Activated naive CD8-positive, alpha-beta T cell treated with anti-CD3 and anti-CD28 coated beads, Interleukin-2, amount 50 U/mL, for 16 hours (primary cell): ENCODE data around the gene MFAP4.

ENCODE experiments used
- DNase-seq: peaks from one replicate; pipeline ENCODE4 v3.0.0-alpha.2; 2020; ENCODE audit warnings: low read depth, low spot score

The MFAP4 gene

GRCh38 chr17:19348081-19348650 is 38.8 kb downstream of the MFAP4 start:
- no peak for DNase-seq

GRCh38 chr17:19347323-19348080 is 39.5 kb downstream of the MFAP4 start:
- DNase-seq: no peak

- no peak for DNase-seq
These were observed 40.4 kb downstream of the MFAP4 start for GRCh38 chr17:19346351-19347255.

DNA sequence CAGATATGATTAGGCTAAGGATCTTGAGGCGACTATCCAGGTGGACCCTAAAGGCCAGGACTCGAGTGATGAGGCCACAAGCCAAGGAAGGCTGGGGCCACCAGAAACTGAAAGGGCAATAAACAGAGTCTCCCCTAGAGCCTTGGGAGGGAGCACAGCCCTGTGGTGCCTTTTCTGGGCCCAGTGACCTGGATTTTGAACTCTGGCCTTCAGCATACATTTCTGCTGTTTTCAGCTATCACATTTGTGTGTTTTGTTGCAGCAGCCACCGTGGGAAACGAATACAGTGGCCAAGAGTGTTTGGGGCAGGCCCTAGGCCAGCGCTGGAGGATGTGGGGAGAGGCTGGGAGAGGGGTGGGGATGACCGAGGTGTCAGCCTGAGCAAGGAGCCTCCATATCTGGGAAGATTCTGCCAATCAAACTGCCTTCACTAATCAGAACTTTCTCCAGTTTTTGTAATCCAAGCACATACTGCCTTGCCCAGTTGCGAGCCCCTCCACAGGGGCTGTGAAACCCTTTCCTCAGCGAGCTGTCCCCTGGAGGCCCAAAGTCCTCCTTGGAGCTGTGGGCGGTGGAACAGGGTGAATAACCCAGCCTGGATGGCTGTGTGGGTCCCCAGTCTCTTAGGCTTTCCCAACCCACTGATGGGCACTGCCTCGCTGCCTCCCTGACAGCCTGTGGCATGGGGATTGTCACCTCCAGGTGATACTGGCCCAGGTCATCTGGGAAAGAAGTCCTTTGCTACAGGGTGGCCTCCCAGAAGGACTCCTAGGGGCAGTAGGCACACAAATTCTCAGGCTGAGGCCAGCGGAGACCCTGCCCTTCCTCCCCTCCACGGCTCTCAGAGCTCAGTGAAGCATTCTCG is 41.3 kb downstream of the MFAP4 start:
- no peak for DNase-seq

DNA sequence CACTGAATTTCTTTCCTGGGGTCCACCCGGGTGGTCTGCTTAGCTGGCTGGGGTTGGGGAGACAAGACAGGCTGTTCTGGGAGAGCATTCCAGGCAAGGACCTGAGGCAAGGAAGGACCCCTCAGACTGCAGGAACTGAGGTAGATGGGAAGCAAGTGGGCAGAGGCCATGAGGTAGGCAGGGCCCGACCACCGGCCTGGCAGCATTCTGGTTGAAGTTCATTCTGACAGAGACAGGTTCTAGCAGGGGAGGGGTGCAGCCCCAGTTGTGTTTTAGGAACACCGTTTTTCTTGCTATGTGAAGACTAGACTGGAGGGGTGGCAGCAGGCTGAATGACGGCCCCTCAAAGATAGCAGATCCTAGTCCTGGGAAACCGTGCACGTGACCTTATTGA is 41.9 kb downstream of the MFAP4 start:
- DNase-seq: no peak

GRCh38 chr17:19344311-19345066 is 42.5 kb downstream of the MFAP4 start:
- no peak for DNase-seq

GRCh38 chr17:19343671-19344151 is 43.3 kb downstream of the MFAP4 start:
- DNase-seq: no peak

- DNase-seq: no peak
These were observed 43.7 kb downstream of the MFAP4 start for GRCh38 chr17:19343256-19343630.

- no peak for DNase-seq
These were observed 44.3 kb downstream of the MFAP4 start for GRCh38 chr17:19342611-19343255.

DNA sequence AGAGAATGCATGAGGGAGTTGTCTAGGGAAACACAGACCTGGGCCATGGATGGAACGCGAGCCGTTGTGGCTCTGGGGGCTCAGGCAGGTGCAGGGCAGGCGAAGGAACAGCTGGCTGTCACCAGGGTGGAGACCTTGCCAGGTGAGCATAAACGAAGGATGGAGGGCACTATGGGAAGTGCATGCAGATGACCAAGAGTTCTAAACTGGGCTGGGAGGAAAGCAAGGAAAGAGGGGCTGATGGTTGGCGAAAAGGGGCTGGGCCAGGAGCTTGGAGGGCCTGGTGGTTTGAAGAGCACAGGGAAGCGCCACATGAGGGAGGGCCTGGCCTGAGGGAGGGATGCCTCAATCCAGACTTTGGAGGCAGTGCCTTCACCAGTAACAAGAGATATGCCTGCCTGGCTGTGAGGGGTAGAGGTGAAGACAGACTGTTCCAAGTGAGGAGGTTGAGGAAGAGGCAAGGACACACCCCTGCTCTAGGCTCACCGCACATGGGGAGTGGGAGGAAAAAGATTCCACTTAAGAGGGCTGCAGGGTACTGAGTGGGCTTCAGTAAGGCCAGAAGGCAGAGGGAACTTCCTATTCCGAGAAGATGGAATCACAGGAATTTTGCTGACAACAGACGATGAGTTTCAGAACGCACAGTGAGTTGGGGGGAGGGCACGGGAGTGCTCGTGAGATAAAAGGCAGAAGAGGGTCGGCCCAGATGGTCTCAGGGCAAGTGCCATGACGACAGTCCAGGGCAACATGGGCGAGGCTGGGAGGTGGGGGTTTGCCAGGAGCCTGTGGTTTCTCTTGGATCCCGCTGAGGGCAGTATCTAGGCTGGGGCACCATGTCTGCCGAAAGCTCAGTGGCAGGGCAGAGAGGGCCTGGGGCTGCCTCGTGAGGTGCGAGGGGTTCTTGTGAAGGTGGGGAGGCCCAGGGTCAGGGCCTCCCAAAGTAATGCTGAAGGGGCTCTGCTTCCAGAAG is 45.1 kb downstream of the MFAP4 start:
- DNase-seq: no peak

DNA sequence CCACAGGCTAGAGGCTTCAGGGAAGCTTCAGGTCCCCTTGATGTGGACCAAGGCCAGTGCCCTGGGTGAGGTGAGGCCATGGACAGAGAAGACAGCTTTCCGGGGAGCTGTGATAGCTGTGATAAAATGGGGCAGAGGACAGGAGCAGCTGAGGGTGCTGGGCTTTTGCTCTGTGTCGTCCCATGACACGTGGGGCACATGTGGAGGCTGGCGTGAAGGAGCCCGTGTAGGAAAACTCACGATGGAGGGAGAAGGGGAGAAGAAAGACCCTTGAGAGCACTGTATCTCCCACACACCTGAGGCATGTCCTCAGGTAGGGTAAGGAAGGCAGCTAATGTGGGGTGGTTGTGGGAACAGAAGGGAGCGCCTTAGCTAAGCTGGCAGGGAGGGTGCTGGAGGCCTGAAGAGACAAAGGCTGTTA is 45.8 kb downstream of the MFAP4 start:
- no peak for DNase-seq

DNA sequence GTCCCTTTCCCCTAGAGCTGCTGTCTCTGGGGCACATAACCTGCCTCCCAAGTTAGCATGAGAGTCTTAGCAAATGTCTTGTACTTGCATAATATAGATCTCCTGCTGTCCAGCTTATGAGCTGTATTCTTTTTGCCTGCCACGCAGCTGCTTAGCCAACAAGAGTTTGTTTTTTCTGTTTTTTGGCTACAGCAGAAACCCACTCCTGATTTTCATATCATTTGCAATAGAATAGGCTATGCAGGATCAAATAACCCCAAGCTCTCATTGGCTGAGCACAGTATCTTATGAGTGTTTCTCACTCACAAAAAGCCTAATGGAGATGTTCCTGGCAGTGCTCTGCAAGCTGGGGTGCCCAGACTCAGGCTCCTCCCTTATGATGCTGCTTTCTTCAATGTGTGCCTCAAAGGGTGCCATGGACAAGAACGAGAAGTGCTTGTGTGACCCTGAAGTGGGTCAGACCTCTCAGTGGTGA is 47.6 kb downstream of the MFAP4 start:
- DNase-seq: no peak

- DNase-seq: peak; percentile 12
These were observed 48.7 kb downstream of the MFAP4 start for GRCh38 chr17:19338031-19338990.

DNA sequence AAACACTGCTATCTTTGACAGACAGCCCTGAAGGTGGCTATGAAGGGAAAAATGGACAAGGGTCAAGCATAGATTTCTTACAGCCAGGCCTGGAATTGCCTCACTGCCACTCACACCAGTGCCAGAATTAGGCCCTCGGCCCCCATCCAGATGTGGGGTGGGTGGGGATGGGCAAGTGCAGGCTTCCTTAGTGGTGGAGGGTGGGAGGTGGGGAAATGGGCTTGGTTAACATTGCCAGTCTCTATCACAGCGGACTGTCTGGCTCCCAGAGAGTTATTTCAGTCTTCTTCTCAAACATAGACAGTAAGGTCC is 49.3 kb downstream of the MFAP4 start:
- no peak for DNase-seq

DNA sequence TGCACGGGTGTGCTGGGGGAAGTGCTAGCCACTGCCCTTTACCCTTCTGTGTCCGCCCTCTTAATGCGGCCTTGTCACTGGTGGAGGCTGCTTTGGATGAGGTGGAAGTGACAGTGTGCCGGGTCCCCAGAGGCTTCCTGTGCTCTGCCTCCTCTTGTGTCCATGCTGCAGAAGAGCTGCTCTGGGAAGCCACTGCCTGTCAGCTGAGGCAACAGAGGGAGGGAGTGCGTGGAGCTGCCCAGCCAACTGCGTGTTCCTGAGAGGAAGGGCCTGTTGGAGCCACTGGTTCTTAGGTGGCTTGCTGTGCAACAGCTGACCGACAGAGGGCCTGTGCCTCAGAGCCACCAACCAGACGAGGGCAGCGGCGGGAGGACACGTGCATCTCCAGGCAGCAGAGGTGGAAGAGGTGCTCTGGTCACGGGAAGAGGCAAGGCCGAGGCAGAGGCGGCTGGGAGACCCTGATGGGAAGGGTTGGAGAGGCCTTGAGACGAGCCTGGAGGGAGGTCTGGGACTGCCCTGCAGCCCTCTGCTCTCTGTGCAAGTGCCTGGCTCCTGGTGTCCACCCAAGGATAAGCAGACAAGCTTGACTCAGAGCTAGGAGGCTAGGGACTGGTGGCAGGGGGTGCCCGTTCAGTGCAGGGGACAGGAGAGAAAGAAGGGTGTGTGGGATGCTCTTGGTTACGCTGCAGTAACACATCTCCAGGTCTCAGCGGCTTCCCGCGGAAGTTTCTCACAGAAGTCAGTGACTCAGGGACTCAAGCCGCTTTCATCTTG is 49.9 kb downstream of the MFAP4 start:
- no peak for DNase-seq

GRCh38 chr17:19335951-19336631 is 50.9 kb downstream of the MFAP4 start:
- no peak for DNase-seq
